DMS79 treated with DMSO at 0.1 percent for 48 hours (cell line): ENCODE data around the gene RAI1.
A peak's percentile ranks its signal among the peaks of the same experiment; 100 is the strongest.

Experiments
- DNase-seq: peaks from one replicate; lab custom pipeline; 2025; lab: John Stamatoyannopoulos, UW

Gene RAI1

DNA sequence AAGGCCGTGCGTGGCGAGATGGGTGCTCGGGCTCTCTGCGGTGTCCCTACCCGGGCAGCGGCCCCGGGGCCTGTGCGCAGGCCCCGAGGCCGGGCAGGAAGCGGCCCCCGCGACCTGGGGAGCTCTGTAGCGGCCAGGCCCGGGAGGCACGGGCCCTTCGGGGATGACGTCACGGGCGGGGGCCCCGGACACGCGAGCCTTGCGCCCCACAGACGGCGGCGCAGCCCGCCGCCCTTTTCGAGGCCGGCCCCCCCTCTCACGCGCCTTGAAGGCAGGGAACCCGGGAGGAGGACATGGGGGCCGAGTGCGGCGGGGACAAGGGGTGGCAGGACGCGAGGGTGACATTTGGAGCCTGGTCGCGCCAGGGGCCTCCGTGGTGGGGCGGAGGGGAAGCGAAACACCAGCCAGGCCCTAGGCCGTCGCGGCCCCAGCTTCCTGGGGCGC is 1.1 kb downstream of the RAI1 start:
- no peak for DNase-seq

DNA sequence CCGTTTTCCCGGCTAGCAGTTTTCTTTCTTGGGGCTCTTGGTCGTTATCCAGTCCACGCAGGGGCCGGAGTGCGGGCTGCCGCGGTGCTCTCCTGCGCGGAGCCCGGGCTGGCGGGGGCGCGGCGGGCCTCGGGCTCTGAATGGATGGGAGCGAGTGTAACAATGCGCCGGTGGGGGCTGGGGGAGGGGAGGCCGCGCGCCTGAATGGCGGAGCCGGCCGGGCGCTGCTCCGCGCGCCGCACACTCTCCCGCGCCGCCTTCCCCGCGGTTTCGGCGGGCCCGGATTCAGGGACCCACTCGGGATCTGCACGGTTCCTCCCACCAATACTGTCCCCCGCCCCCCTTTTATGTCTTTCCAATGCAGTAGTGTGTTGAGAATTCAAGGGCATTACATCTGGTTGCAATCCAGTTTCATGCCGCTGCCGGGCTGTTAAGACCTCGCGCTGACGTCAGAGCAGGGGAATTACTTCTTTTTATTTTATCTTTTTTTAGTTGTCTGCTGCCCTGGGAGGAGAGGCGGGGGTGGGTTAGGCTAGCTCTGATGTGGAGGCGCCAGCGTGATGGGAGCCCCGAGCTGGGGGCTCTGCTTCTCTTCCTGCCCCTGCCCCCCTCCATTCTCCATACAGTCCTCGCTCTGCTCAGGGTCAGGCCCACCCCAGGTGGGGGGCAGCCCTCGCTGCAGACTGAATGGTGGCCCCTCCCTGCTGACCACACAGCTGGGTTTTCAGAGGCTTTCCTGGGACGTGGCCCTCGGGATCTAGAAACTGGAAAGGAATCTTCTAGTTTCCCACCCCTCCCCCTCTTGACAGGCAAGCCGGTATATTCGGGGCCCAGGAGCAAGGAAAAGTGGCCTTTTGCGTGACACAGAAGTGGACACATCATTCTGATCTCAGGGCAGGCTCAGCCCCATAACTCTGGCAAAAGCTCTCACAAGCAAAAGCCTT is 1.8 kb downstream of the RAI1 start:
- DNase-seq = no peak

DNA sequence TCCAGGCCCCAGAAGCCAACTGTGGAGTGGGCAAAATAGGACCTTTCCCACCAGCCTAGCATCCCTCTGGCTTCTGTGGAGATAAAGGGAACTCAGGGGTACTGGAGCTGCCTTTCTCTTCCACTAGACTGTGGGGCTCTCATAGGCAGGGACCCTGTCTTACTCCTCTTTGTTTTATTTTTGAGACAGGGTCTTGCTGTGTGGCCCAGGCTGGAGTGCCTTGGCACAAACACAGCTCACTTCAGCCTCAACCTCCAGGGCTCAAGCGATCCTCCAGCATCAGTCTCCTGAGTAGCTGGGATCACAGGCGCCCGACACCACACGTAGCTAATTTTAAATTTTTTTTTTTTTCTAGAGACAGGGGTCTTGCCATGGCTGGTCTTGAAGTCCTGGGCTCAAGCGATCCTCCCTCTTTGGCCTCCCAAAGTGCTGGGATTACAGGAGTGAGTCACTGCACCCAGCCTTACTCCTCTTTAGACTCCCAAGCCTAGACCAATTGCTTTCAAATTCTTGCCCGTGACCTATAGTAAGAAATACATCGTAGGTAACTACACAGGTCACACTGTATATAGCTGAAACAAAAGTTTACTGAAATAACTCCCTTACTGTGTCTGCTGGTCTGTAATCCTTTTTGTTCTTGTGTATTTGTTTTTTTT is 2.6 kb downstream of the RAI1 start:
- DNase-seq = no peak

DNA sequence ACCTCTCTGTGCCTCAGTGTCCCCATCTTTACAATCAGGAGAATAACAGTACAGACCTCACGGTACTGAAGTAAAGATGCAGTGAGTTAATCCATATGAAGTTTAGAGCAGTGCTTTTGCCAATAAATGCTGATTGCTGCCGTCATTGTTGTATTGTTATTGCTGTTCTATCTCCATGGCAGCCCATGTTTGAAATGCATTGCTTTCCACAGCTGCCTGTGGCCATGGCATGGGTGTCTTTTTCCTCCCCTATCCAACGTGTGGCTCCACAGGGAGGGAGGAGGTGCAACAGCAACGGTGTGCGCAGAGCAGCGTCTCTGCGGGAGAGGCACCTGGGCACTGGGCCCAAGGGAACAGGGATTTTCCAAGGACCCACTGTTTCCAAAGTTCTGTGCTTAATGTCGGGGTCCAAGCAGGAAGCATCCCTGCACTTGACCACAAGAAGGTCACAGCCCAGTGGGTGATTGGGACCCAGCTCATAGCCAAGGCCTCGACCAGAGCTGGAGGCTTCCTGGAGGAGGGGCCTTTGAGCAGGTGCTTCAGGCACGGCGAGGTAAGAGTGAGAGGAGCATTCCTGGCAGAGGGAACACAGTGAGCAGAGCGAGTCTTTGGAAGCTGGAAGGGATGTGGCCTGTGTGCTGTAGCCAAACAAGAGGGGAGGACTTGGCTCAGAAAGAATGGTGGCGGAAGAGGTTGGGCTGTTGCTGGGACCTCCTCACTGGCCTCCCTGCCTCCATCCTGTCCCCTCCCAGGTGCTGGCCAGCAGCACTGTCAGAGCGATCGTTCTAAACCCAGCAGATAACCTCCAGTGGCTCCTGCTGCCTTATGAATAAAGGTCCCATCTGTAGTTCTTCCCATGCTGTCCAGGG is 3.9 kb downstream of the RAI1 start:
- DNase-seq = peak; percentile 16

DNA sequence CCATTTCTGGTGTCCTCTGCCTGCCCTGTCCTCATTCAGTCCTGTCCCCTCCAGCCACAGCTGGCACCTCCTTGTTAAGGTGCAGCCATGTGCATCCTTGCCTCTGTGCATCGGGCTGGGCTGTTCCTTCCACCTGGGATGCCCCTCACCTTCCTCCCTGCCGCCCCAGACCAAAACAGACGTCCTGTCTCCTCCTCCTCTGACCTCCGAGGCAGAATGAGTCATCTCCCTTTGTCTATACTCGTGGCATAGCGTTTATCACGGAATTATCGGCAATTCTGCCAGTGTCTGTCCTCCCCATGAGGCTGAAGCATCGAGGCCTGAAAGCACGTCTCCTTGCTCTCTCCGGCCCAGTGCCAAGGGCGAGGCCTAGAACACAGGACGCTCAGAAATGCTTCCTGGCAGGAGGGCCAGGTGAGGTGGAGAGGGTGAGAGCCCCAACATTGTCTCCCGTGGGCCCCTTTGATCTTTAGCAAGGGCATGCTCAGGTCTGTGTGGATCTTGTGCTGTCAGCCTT is 4.6 kb downstream of the RAI1 start:
- peak; percentile 12 for DNase-seq

DNA sequence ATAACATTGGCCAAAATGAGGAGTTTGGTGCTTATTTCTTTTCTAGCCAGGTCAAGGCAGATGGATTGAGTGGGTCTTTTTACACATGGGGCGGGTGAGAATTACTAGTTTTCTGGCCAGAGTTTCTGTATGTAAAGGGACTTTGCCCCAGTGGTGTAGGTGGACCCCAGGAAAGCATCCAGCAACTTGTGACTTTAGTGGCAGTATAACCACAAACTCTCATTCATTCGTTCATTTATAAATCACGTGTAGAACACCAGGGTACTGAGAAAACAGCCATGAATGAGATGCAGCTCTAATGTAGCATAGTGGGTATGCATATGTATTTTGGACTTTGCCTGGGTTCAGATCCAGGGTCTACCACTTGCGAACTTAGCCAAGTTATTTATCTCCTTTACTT is 8.1 kb downstream of the RAI1 start:
- DNase-seq = no peak

DNA sequence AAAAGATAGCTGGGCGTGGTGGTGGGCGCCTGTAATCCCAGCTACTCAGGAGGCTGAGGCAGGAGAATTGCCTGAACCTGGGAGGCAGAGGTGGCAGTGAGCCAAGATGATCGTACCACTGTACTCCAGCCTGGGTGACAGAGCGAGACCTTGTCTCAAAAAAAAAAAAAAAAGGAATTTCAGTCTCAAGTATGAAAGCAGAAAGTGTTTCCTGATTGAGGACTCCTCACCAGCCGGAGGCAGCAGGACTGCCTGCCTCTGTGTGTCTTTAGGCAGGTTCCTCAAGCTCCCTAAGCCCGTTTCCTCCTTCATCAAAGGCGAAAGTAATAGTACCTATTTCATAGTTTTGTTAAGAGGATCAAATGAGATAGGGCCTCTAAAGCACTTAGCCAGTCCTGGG is 9.0 kb downstream of the RAI1 start:
- DNase-seq = peak; percentile 11

DNA sequence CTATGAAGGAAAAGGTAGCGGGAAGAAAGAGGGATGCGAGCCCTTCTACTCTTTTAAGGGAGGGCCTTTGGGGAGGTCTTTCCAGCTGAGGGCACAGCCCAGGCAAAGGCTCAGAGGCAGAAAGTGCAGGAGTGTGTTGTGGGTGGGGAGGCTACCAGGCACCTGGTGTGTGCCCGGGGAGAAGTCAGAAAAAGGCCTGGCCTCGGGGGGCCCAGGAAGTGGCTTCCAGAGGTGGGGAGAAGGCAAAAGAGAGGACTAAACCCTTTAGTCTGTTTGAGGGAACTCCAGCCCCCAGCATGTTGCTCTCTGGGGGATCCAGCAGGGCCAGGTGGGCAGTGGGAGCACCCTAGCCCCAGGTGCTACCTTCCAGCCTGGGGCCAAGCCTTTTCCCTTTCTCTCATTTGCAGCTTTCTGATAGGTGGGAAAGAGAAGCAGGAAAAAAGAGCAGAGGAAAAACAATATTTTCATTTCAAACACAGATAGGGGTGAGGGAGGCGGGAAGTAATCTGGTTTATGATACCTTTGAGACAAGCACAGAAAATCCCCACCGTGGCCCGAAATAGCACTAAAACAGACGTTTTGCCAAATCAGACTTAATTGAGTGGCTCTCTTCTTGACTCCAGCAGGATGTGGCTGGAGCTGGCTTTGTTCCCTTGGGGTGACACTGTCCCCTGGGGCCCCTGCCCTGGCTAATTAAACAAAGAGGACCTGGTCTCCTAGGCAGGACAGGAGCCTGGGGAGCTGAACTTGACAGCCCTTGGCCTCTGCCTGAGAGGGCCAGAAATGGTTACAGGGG is 10.4 kb downstream of the RAI1 start:
- no peak for DNase-seq

DNA sequence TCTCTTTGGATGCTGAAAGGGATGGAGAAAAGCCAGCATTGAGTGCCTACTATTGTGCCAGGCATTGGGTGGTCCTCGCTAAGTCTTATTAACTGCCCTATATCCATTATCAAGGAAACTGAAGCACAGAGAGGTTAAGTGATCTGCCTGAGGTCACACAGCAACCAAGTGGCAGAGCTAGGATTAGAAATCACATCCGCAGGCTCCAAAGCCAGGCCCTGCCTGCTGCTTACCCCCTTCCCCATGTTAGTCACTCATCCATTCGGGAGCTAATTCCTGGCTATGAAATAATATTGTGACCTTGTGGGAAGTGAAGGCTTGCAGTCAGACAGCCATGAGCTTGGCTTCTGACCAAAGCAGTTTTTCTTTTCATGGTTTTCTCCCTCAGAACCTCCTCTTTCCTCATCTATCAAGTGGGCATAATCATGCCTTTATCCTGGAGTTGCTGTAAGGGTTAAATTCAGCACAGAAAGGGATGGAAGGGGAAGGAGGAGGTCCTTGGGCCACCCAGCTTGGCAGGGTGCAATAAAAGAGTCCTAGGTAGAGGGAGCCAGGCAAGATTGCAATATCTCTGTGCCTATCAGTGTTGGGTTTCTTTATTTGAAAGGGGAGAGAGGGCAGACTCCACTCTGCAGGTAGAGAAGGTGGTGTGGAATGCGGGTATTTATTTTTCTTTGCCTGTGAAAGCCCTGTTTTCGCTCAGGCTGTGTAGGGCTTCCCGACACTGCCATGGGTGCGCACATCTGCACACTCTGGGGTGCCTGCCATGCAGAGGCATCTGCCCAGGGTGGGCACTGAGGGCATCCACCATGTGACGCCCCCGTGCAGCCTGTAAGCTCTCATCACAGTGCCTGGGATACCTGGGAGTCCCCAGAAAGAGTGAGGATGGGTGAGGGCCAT is 11.3 kb downstream of the RAI1 start:
- no peak for DNase-seq

DNA sequence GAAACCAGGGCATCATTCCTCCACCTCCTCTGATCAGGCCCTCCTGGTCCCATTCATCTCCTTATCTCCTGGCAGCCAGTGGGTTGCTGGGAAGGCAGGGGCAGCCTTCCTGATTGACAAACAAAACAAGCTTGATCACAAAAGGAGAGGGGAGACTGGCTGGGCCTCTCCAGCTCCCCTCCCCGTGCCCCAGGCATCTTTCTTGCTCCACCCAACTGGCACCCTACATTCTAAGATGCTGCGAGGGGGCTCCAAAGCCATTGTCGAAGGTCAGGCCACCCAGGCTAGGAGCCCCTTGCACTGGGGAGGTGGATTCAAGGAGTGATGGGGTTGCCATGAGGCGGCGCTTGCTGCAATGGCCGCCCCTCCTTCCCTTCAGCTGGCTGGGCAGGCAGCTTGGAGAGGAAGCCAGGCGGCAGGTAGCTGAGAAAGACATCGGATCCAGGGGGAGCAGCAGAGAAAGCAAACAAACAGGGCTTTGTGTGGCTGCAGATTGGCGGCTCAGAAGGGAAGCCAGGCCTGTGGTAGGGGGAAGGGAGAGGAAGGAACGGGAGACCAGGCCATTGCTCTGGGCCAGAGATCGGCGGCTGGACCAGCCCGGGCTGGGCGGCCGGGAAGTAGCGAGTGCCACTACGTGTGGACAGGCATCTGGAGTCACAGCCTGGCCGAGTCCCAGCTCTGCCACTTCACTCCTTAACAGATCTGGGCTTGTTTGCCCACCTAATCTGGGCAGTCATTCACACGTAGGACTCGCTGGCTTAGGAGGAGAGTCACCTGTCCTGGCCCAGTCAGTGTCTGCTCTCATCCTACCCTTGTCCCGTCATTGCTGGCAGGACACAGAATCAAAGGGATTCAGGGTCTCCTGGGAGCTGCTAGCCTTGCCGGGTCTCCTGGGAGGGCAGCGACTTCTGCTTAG is 12.3 kb downstream of the RAI1 start:
- peak; percentile 43 for DNase-seq

DNA sequence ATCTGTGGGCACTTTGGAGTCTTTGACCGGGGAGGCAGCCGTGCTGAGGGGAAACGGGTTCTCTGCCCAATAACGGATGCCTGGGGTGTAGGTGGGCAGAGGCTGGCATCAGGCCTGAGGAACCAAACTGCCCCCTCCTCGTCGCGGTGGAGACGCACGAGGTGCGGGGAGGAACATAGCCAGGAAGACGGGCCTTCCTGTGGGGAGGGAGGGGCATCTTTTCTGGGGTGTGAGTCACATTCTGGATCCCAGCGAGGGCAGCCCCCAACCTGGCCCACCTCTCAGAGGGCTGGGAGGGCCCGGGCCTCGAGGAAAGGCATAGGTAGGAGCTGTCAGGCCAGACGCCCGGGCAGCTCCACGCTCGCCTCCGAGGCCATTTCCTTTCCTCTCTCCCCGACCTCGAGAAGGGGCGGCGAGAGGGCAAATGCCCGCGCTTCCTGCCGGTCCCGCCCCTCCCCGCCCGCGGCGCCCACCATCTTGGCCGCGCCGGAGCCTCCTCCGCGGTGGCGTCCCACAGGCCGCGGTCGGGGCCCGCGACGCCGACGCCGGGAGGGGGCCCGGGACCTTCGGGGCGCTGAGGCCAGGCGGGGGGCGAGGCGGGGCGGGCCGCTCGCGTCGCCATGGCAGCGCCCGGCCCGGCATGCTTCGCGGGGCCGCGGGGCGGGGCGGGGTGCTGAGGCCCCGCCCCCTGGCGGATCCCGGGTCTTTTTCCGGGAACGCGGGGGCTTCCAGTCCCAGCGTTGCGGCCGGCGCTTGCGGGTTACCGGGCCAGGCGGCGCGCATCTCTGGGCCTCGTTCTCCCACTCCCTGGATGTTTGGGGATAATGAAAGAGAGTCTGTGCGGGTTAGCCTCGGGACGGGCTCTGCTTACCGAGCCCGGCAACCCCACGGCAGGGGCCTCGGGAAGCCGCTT is 13.2 kb downstream of the RAI1 start:
- DNase-seq = peak; percentile 17

DNA sequence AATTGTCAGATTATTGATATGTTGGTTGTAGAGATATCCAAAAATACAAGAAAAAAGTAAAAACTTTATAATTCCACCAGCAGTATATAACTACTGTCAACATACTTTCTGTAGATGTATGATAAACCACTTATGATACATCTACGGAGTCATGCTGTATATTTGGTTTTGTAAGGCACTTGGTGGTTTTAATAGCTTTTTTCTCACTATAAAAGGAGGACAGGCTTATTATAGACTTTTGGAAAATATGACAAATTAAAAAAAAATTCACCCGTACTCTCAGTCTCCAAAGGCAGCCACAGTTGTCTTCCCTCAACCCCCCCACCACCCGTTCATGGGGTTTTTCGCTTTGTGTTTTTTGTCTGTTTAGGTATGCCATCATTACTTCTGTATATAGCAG is 14.8 kb downstream of the RAI1 start:
- no peak for DNase-seq

DNA sequence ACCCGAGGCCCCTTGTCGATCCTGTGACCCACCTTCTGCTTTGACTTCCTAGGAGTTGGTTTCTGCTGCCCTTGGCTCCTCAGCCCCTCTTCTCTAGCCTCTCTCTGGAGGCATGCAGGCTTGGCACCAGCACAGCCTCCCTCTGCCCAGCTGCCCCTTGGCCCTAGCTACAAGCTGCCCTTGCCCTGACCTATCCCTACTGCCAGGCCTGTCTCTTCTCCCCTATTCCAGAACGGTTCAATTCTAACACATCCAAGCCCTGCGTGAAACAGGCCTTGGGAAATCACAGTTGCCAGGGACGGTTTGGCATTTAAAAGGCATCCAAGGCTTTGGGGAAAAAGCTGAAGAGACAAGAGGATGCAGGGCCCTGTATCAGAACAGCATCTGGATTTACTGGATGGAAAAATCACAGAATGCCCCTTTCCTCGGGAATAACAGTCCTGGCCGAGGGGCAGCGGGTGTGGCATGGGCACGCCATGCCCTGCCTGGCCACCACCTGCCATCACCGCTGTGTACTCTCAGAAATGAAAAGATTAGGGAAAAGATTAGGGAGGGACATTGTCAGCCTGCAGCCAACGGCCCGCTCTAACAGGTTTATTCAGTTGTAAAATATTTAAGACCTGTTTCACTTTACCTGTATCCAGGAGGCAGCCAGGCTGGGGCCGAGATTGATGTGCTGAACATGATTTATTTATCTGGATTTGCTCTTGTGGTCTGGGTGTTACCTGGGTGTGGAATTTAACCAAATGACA is 15.8 kb downstream of the RAI1 start:
- no peak for DNase-seq

DNA sequence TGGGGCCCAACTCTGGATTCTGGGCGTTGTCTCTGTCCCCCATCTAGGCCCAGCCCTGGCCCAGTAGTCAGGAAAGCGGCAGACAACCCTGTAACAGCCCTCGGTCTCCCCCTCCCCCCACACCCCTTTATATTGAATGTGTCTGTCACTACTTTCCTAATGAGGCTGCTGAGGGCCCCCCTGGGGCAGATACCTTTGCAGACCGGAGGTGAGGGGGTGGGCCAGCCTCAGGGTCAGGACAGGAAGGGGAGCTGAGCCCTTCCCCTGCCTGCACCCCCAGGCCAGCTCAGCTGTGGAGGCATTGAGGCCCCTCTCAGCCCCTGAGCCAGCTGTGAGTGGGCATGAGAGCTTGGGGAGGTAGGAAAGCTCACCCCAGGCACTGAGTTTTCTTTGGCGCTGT is 17.1 kb downstream of the RAI1 start:
- no peak for DNase-seq

DNA sequence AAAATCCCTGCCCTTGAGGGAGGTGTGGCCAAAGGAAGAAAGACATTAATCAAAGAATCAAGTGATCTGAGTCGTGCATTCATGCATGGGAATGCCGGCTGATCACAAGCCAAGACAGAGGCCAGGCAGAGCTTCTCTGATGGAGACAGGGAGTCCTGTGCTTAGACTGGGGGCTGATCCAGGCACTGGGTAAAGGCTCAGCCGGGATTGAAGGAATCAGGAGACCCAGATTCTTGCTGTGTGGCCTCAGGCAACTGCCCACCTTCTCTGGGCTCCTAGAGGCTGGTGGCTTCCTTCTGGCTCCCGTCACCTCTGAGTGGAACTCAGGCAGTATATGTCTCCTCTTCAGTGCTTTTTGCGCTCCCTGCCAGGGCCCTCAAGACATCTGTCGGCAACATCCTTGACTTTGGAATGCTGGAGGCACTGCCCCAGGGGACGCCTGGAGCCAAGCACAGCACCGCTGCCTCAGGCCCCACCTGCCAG is 17.7 kb downstream of the RAI1 start:
- peak; percentile 40 for DNase-seq

DNA sequence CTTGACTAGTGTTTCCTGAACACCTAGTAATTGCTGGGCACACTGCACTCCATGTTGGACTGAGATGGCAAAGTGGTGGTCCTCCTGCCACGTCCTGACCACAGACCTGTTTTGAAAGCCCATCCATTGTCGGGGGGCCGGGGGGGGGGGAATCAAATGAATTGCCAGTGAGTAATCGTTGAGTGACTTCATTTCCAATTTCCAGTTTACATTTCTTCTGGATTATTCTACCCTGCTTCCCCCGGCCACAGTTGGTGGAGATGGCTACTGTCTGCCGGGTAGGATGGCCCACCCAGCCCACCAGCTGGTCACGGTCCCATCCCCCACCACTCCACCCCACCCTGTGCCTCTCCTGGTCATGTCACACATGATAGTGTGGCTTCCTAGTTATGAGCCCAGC is 18.2 kb downstream of the RAI1 start:
- no peak for DNase-seq
